HT-29 (cell line): ENCODE data around the gene ELP6. TPM values are rescaled to one million over a fixed set of nuclear protein-coding genes. Genes with fewer than 3 reads are reported as not detected.
A peak's percentile ranks its signal among the peaks of the same experiment; 100 is the strongest.
"Not testable (repeated sequence)": the region's sequence is repeated elsewhere in the genome, so short reads cannot be mapped to it uniquely, and the experiment has no call there.

ENCODE experiments used
- DNase-seq: peaks from one replicate; pipeline ENCODE4 v3.0.0-alpha.2; 2015; ENCODE audit warnings: low spot score
- total RNA-seq: library from RNA; depleted of rRNA; stranded (reverse); fragments of >200 nt; shearing (Covaris generic); gene quantifications from 2 replicates; pipeline ENCODE4 v1.2.3, GENCODE V29; 2014

ELP6 gene
- total RNA-seq, 1 experiment from 2014 or later: 41.2 TPM

- DNase-seq: peak; percentile 5
Observed at GRCh38 chr3:47512416-47513124, 942 bp downstream of the ELP6 start.

GRCh38 chr3:47505267-47505666, 8.2 kb downstream of the ELP6 start:
- DNase-seq: not testable (repeated sequence)

- DNase-seq: no peak
Observed at GRCh38 chr3:47504113-47504512, 9.4 kb downstream of the ELP6 start.

GRCh38 chr3:47503033-47503432, 10.5 kb downstream of the ELP6 start:
- no peak for DNase-seq

GRCh38 chr3:47496892-47497291, 16.6 kb downstream of the ELP6 start:
- DNase-seq: no peak

GRCh38 chr3:47495886-47496285, 17.6 kb downstream of the ELP6 start:
- no peak for DNase-seq

GRCh38 chr3:47495111-47495510, 18.4 kb downstream of the ELP6 start:
- DNase-seq: no peak

GRCh38 chr3:47491777-47492176, 21.7 kb downstream of the ELP6 start:
- no peak for DNase-seq

GRCh38 chr3:47491186-47491585, 22.3 kb downstream of the ELP6 start:
- DNase-seq: no peak

- DNase-seq: no peak
Observed at GRCh38 chr3:47487265-47487664, 26.2 kb downstream of the ELP6 start.

- DNase-seq: no peak
Observed at GRCh38 chr3:47485812-47486211, 27.7 kb downstream of the ELP6 start.

GRCh38 chr3:47482366-47482765, 31.1 kb downstream of the ELP6 start:
- no peak for DNase-seq

- not testable (repeated sequence) for DNase-seq
Observed at GRCh38 chr3:47481763-47482162, 31.7 kb downstream of the ELP6 start.

GRCh38 chr3:47480267-47480666, 33.2 kb downstream of the ELP6 start:
- DNase-seq: not testable (repeated sequence)

- DNase-seq: no peak
Observed at GRCh38 chr3:47479826-47480160, 33.7 kb downstream of the ELP6 start.

- no peak for DNase-seq
Observed at GRCh38 chr3:47478022-47478421, 35.5 kb downstream of the ELP6 start.

- DNase-seq: no peak
Observed at GRCh38 chr3:47476644-47477199, 36.8 kb downstream of the ELP6 start.

GRCh38 chr3:47476330-47476626, 37.2 kb downstream of the ELP6 start:
- DNase-seq: no peak

GRCh38 chr3:47475570-47476329, 37.8 kb downstream of the ELP6 start, which contains the start of gene SCAP:
TSS of gene SCAP (minus strand) at chr3:47475941. CDS start at chr3:47442993, 32,948 bp downstream.
- DNase-seq: peak; percentile 80

GRCh38 chr3:47475029-47475569, 38.4 kb downstream of the ELP6 start:
- DNase-seq: peak; percentile 29

- no peak for DNase-seq
Observed at GRCh38 chr3:47473391-47473790, 40.1 kb downstream of the ELP6 start.

- DNase-seq: no peak
Observed at GRCh38 chr3:47469616-47470015, 43.9 kb downstream of the ELP6 start.

GRCh38 chr3:47468315-47468714, 45.2 kb downstream of the ELP6 start:
- DNase-seq: not testable (repeated sequence)
